Liver (tissue), 3 donors: ENCODE measurements around the gene ZNF618.

Source experiments
- CTCF ChIP-seq: fragments of 150-350 bp; IDR thresholded peaks from 2 replicates; pipeline ENCODE4 v1.5.1; 2017; ENCODE audit warnings: improper control_type of control experiment, low read depth, low read length; ENCODE audit not compliant: missing input control
- GABPA ChIP-seq, 2 donors: IDR thresholded peaks in 1 of 2; conservative IDR thresholded peaks in 1 of 2; 2 replicates each; pipeline ENCODE4 v1.6.1; 2016; ENCODE audit warnings: antibody characterized with exemption in 2 of 2, mild to moderate bottlenecking in 1 of 2, moderate library complexity in 1 of 2
- JUND ChIP-seq, 2 donors: IDR thresholded peaks; 2 replicates each; pipeline ENCODE4 v1.6.1; 2016; ENCODE audit warnings: antibody characterized with exemption in 2 of 2
- MAX ChIP-seq: IDR thresholded peaks from 2 replicates; pipeline ENCODE4 v1.6.1; 2016; ENCODE audit warnings: antibody characterized with exemption
- RAD21 ChIP-seq, 2 donors: IDR thresholded peaks; 2 replicates each; pipeline ENCODE4 v1.6.1; 2016; ENCODE audit warnings: antibody characterized with exemption in 2 of 2, mild to moderate bottlenecking in 2 of 2
- donor health status: healthy.
- donor health status: healthy.

- TF ChIP-seq RAD21 (IDR thresholded peaks at IDR 0.05) (peak; percentile 60 to 68), CTCF (no peak), JUND (IDR thresholded peaks at IDR 0.05) (peak; percentile 73 to 86), GABPA (IDR thresholded peaks at IDR 0.05 in 1 of 2, conservative IDR thresholded peaks at IDR 0.05 in 1 of 2) (peak in 1 of 2 donors; percentile 64), MAX (peak; percentile 99)
Measured at GRCh38 chr9:113989017-113989713, 113.1 kb downstream of the ZNF618 start.
